ENCODE results near the gene U2SURP.

DNA sequence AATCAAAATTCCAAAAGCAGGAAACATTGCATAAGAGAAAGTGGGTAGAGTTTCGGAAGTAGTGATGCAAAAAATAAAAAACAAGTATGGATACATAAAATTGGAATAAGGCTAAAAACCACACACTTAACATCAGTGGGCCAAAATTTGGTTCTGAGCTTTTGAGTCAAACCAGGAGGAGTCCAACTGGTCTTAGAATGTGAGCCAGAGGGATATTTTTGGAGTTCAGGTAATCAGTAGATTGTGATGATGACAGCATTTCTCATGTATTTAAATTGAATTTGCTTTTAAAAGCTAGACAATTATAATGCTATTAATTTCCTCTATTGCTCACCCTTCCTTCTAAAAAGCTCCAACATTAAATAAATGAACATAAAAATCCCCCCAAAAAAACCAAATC lies 80.0 kb downstream of the U2SURP start:
- TF ChIP-seq CTCF (IDR thresholded peaks at IDR 0.05; ENCODE audit: insufficient read depth, low read depth, low read length) (no peak), EZH2 (IDR thresholded peaks at IDR 0.05; ENCODE audit: insufficient read depth, low read length) (no peak)

Data from astrocyte (in vitro differentiated cells and primary cell).